Measurements from ENCODE around the gene PLIN5. TPM values are rescaled to one million over a fixed set of nuclear protein-coding genes. Genes with fewer than 3 reads are reported as not detected.

PLIN5 gene
- polyA plus RNA-seq, 1 donor from 2014 or later = 1.3 TPM

GRCh38 chr19:4500841-4501591 is 34.0 kb downstream of the PLIN5 start:
- H2AFZ ChIP-seq (ENCODE audit: low read depth, low read length) = no peak overlapping the region
- H3K9me3 ChIP-seq (ENCODE audit: low read length) = no peaks in the 10 kb centered on the region
- no peaks in the 10 kb centered on the region for H3K79me2 ChIP-seq (replicated peaks; ENCODE audit: insufficient read depth, low read length)
- no peak overlapping the region for H3K27ac ChIP-seq (ENCODE audit: low read length)
- no peaks in the 10 kb centered on the region for H3F3A ChIP-seq (ENCODE audit: insufficient read depth, low read length, poor library complexity, severe bottlenecking)
- H4K20me1 ChIP-seq (ENCODE audit: insufficient read depth) = no peaks in the 10 kb centered on the region
- H3K4me2 ChIP-seq (ENCODE audit: low read length) = no peak overlapping the region
- no peaks in the 10 kb centered on the region for H3K36me3 ChIP-seq (ENCODE audit: insufficient read depth, low read length)
- H3K9me2 ChIP-seq (ENCODE audit: insufficient read depth, low read length) = no peaks in the 10 kb centered on the region
- H3K4me3 ChIP-seq (ENCODE audit: low read length) = no peak overlapping the region
- H3K27me3 ChIP-seq (ENCODE audit: insufficient read depth, low read depth, low read length) = no peaks in the 10 kb centered on the region
- no peak for TF ChIP-seq TAF1 (IDR thresholded peaks at IDR 0.05; ENCODE audit: low read depth)
- no peak for TF ChIP-seq EP300 (conservative IDR thresholded peaks at IDR 0.05; ENCODE audit: poor library complexity, severe bottlenecking)
- no peak for TF ChIP-seq SMC3 (conservative IDR thresholded peaks at IDR 0.05; ENCODE audit: poor library complexity)
- TF ChIP-seq EZH2 (IDR thresholded peaks at IDR 0.05; ENCODE audit: borderline replicate concordance, insufficient read depth, low read length, poor library complexity, severe bottlenecking) = no peak
- TF ChIP-seq MXI1 (conservative IDR thresholded peaks at IDR 0.05; ENCODE audit: poor library complexity, severe bottlenecking) = no peak
- TF ChIP-seq CTCF (IDR thresholded peaks at IDR 0.05; ENCODE audit: poor library complexity, severe bottlenecking) = no peak
- TF ChIP-seq RAD21 (conservative IDR thresholded peaks at IDR 0.05) = no peak
- TF ChIP-seq POLR2AphosphoS5 (IDR thresholded peaks at IDR 0.05) = no peak
- TF ChIP-seq, protein P1, sequence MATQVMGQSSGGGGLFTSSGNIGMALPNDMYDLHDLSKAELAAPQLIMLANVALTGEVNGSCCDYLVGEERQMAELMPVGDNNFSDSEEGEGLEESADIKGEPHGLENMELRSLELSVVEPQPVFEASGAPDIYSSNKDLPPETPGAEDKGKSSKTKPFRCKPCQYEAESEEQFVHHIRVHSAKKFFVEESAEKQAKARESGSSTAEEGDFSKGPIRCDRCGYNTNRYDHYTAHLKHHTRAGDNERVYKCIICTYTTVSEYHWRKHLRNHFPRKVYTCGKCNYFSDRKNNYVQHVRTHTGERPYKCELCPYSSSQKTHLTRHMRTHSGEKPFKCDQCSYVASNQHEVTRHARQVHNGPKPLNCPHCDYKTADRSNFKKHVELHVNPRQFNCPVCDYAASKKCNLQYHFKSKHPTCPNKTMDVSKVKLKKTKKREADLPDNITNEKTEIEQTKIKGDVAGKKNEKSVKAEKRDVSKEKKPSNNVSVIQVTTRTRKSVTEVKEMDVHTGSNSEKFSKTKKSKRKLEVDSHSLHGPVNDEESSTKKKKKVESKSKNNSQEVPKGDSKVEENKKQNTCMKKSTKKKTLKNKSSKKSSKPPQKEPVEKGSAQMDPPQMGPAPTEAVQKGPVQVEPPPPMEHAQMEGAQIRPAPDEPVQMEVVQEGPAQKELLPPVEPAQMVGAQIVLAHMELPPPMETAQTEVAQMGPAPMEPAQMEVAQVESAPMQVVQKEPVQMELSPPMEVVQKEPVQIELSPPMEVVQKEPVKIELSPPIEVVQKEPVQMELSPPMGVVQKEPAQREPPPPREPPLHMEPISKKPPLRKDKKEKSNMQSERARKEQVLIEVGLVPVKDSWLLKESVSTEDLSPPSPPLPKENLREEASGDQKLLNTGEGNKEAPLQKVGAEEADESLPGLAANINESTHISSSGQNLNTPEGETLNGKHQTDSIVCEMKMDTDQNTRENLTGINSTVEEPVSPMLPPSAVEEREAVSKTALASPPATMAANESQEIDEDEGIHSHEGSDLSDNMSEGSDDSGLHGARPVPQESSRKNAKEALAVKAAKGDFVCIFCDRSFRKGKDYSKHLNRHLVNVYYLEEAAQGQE (IDR thresholded peaks at IDR 0.05; ENCODE audit: borderline replicate concordance) = no peak
- no peak overlapping the region for H3K9ac ChIP-seq (ENCODE audit: low read length)

DNA sequence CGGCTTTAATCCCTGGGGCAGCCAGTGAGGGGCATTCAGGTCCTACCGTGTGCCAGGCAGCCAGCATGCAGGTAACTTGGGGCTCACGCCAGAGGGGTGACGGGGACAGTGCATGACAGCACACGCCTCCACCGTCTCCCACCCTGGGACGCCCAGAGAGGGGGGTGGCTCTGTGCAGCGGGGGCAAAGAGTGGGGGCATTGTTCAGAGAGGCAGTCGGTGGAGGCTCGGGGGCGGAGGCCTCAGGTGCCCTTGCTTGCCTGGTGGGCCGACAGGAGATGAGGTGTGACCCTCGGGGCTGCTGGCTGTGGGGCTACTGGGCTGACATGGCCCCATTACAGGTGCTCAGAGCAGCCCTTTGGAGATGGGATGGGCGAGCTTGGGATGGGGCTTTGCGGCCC is 35.2 kb downstream of the PLIN5 start:
- Histone ChIP-seq H2AFZ (ENCODE audit: low read depth, low read length) (no peak overlapping the region), H4K20me1 (ENCODE audit: insufficient read depth) (no peaks in the 10 kb centered on the region), H3K4me2 (ENCODE audit: low read length) (no peak overlapping the region), H3F3A (ENCODE audit: insufficient read depth, low read length, poor library complexity, severe bottlenecking) (no peaks in the 10 kb centered on the region), H3K36me3 (ENCODE audit: insufficient read depth, low read length) (no peaks in the 10 kb centered on the region), H3K9ac (ENCODE audit: low read length) (no peak overlapping the region), H3K27ac (ENCODE audit: low read length) (no peak overlapping the region), H3K9me3 (ENCODE audit: low read length) (no peaks in the 10 kb centered on the region), H3K27me3 (ENCODE audit: insufficient read depth, low read depth, low read length) (no peaks in the 10 kb centered on the region), H3K9me2 (ENCODE audit: insufficient read depth, low read length) (no peaks in the 10 kb centered on the region), H3K79me2 (replicated peaks; ENCODE audit: insufficient read depth, low read length) (no peaks in the 10 kb centered on the region), H3K4me3 (ENCODE audit: low read length) (no peak overlapping the region)
- no peak for TF ChIP-seq MXI1 (conservative IDR thresholded peaks at IDR 0.05; ENCODE audit: poor library complexity, severe bottlenecking)
- no peak for TF ChIP-seq EZH2 (IDR thresholded peaks at IDR 0.05; ENCODE audit: borderline replicate concordance, insufficient read depth, low read length, poor library complexity, severe bottlenecking)
- no peak for TF ChIP-seq CTCF (IDR thresholded peaks at IDR 0.05; ENCODE audit: poor library complexity, severe bottlenecking)
- TF ChIP-seq, protein P1 (IDR thresholded peaks at IDR 0.05; ENCODE audit: borderline replicate concordance) = no peak
- TF ChIP-seq TAF1 (IDR thresholded peaks at IDR 0.05; ENCODE audit: low read depth) = no peak
- no peak for TF ChIP-seq SMC3 (conservative IDR thresholded peaks at IDR 0.05; ENCODE audit: poor library complexity)
- no peak for TF ChIP-seq POLR2AphosphoS5 (IDR thresholded peaks at IDR 0.05)
- no peak for TF ChIP-seq EP300 (conservative IDR thresholded peaks at IDR 0.05; ENCODE audit: poor library complexity, severe bottlenecking)
- TF ChIP-seq RAD21 (conservative IDR thresholded peaks at IDR 0.05) = no peak

Measured in neural cell (in vitro differentiated cells).